GM12878 (cell line): ENCODE results near the gene LRRC2. TPM values are rescaled to one million over a fixed set of nuclear protein-coding genes. Genes with fewer than 3 reads are reported as not detected.

Experiments
- ATAC-seq: fragments of 200-7000 bp; cut with Tn5 transposase; 3 replicates; pipeline ENCODE4 v1.9.1; 2020; ENCODE audit warnings: mild to moderate bottlenecking, moderate library complexity
- BruUV-seq: library from RNA; stranded (reverse); fragments of 400-500 nt; replicated peaks from 2 replicates; lab custom pipeline; 2021; lab: Mats Ljungman, UMichigan
- CTCF ChIA-PET: fragments of 300-600 bp; sonication (Branson Sonifier 250); formaldehyde crosslinking; extraction: SDS; loops from one replicate; lab custom pipeline; 2021; ENCODE audit warnings: inconsistent platforms; lab: Yijun Ruan, JAX
- POLR2A ChIA-PET: fragments of 350-600 bp; formaldehyde crosslinking; extraction: SDS; loops from one replicate; lab custom pipeline; 2021; ENCODE audit warnings: inconsistent platforms; lab: Charles Lee
- RAD21 ChIA-PET: fragments of 300-600 bp; sonication (Branson Sonifier 250); formaldehyde crosslinking; loops from one replicate; lab custom pipeline; 2023; ENCODE audit warnings: antibody characterized with exemption; ENCODE audit not compliant: unreplicated experiment; lab: Charles Lee
- SMC1A ChIA-PET: fragments of 300-600 bp; sonication (Branson Sonifier 250); formaldehyde crosslinking; loops from one replicate; lab custom pipeline; 2023; ENCODE audit not compliant: unreplicated experiment, uncharacterized antibody; lab: Charles Lee
- DNase-seq: peaks from one replicate; pipeline ENCODE4 v3.0.0-alpha.2; 2011; ENCODE audit warnings: low read depth, low spot score
- FAIRE-seq: peaks from 3 replicates; lab custom pipeline; 2011; peaks lifted over from hg19 to GRCh38; lab: Jason Lieb, UNC
- H2AFZ ChIP-seq: 2 replicates; pipeline ENCODE4 v1.6.0; 2011; ENCODE audit warnings: low read depth, low read length, control low read depth; ENCODE audit not compliant: control insufficient read depth
- H3K27ac ChIP-seq: 2 replicates; pipeline ENCODE4 v1.5.1; 2011; ENCODE audit warnings: control low read depth; ENCODE audit not compliant: control insufficient read depth, insufficient read depth
- H3K27me3 ChIP-seq, 2 experiments: replicated peaks in 1 of 2; 2 replicates each; pipeline versions ENCODE4 v1.6.0 to v1.6.1; 2011; ENCODE audit warnings: low read length in 1 of 2; ENCODE audit not compliant: control insufficient read depth in 2 of 2, insufficient read depth in 2 of 2
- H3K36me3 ChIP-seq, 2 experiments: 2 replicates each; pipeline ENCODE4 v1.5.1; 2011; ENCODE audit warnings: low read length in 1 of 2; ENCODE audit not compliant: control insufficient read depth in 2 of 2, insufficient read depth in 2 of 2
- H3K4me1 ChIP-seq: 2 replicates; pipeline ENCODE4 v1.6.1; 2011; ENCODE audit warnings: mild to moderate bottlenecking, low read length, moderate library complexity, mixed read lengths; ENCODE audit not compliant: control insufficient read depth, insufficient read depth
- H3K4me2 ChIP-seq: 2 replicates; pipeline ENCODE4 v1.6.0; 2011; ENCODE audit warnings: control low read depth; ENCODE audit not compliant: control insufficient read depth, insufficient read depth
- H3K4me3 ChIP-seq: fragments of 200-600 bp; sonication (generic); 2 replicates; pipeline ENCODE4 v1.5.1; 2016
- H3K79me2 ChIP-seq: 2 replicates; pipeline ENCODE4 v1.6.0; 2011; ENCODE audit warnings: low read length; ENCODE audit not compliant: control insufficient read depth, insufficient read depth
- H3K9ac ChIP-seq: 2 replicates; pipeline ENCODE4 v1.8.0; 2011; ENCODE audit warnings: low read length, control low read depth, mixed read lengths; ENCODE audit not compliant: control insufficient read depth, insufficient read depth
- H3K9me3 ChIP-seq: replicated peaks from 3 replicates; pipeline ENCODE4 v1.5.1; 2011; ENCODE audit warnings: mild to moderate bottlenecking, low read length; ENCODE audit not compliant: control insufficient read depth, insufficient read depth
- H4K20me1 ChIP-seq: 2 replicates; pipeline ENCODE4 v1.6.0; 2011; ENCODE audit not compliant: control insufficient read depth, insufficient read depth
- E2F4 ChIP-seq: IDR thresholded peaks from 2 replicates; pipeline ENCODE4 v1.6.1; 2012; ENCODE audit warnings: low read depth, low read length, improper control_type of control experiment
- E2F8 ChIP-seq: fragments of 450-650 bp; IDR thresholded peaks from 2 replicates; pipeline ENCODE4 v1.6.1; 2018; ENCODE audit warnings: mild to moderate bottlenecking, low read depth, moderate library complexity; ENCODE audit not compliant: partially characterized antibody
- GABPA ChIP-seq: IDR thresholded peaks from 2 replicates; pipeline ENCODE4 v1.6.1; 2014; ENCODE audit warnings: antibody characterized with exemption, low read depth, mild to moderate bottlenecking, inconsistent platforms
- IRF5 ChIP-seq: fragments of 450-650 bp; IDR thresholded peaks from 2 replicates; pipeline ENCODE4 v1.6.1; 2017; ENCODE audit warnings: borderline replicate concordance
- MEF2A ChIP-seq: IDR thresholded peaks from 2 replicates; pipeline ENCODE4 v1.6.1; 2011; ENCODE audit warnings: low read depth, mild to moderate bottlenecking, low read length, moderate library complexity; ENCODE audit not compliant: insufficient read depth
- RB1 ChIP-seq: fragments of 450-650 bp; formaldehyde crosslinking; IDR thresholded peaks from 2 replicates; pipeline ENCODE4 v1.6.1; 2017; ENCODE audit warnings: mild to moderate bottlenecking, borderline replicate concordance
- RELA ChIP-seq: fragments of 450-650 bp; IDR thresholded peaks from 2 replicates; pipeline ENCODE4 v1.8.0; 2014; ENCODE audit warnings: borderline replicate concordance; ENCODE audit not compliant: partially characterized antibody
- RFX5 ChIP-seq: IDR thresholded peaks from 2 replicates; pipeline ENCODE4 v1.6.1; 2011; ENCODE audit warnings: low read depth, low read length, improper control_type of control experiment
- SRF ChIP-seq, 2 experiments: IDR thresholded peaks; 2 replicates each; pipeline ENCODE4 v1.6.1; 2011; ENCODE audit warnings: low read depth in 2 of 2, low read length in 2 of 2, mild to moderate bottlenecking in 1 of 2, moderate library complexity in 1 of 2
- TBL1XR1 ChIP-seq: IDR thresholded peaks from 2 replicates; pipeline ENCODE4 v1.6.1; 2012; ENCODE audit warnings: low read depth, low read length, improper control_type of control experiment
- TCF7 ChIP-seq: IDR thresholded peaks from 2 replicates; pipeline ENCODE4 v1.6.1; 2014; ENCODE audit warnings: antibody characterized with exemption, borderline replicate concordance
- ZNF217 ChIP-seq: fragments of 450-650 bp; IDR thresholded peaks from 2 replicates; pipeline ENCODE4 v1.6.1; 2017; ENCODE audit warnings: antibody characterized with exemption, mild to moderate bottlenecking
- WGBS: methylation state at CpG from one replicate; pipeline ENCODE4 v1.1.6; 2016; ENCODE audit warnings: low lambda C conversion rate; ENCODE audit not compliant: insufficient replicate concordance, insufficient coverage; ENCODE audit errors: missing lambda C conversion rate; 5-methylcytosine and 5-hydroxymethylcytosine counted together
- in situ Hi-C: fragments of 300-500 bp; cut with MboI; formaldehyde crosslinking; loops from 9 replicates; pipeline ENCODE4 v1.14.3; 2018; ENCODE audit warnings: mixed read lengths
- intact Hi-C: fragments of 100-400 bp; cut with micrococcal nuclease; formaldehyde crosslinking; loops from one replicate; pipeline ENCODE4 v1.14.2; 2022; ENCODE audit not compliant: unreplicated experiment
- polyA plus RNA-seq, 11 experiments: library from polyadenylated mRNA; depleted of rRNA in 4 of 11; unstranded in 6 of 11; stranded (reverse) in 5 of 11; fragments of >200 nt; fragmentation: Nextera tagmentation in 4 of 11; fragmentation: Illumina TruSeq in 1 of 11; extraction: Ambion mirVana in 4 of 11; extraction: Trizol in 1 of 11; gene quantifications; 1 replicate in 1 of 11; 2 replicates in 10 of 11; pipeline versions ENCODE4 v1.2.1 to v1.2.3, GENCODE V29; 2011 to 2016; ENCODE audit warnings: inconsistent platforms in 2 of 11, missing spikeins in 2 of 11, low read depth in 1 of 11
- total RNA-seq, 4 experiments: library from RNA; depleted of rRNA in 3 of 4; stranded (reverse); fragments of >200 nt in 3 of 4; fragmentation: Illumina TruSeq in 1 of 4; extraction: Trizol in 1 of 4; gene quantifications; 2 replicates each; pipeline versions ENCODE4 v1.2.1 to v1.2.3, GENCODE V29; 2013 to 2021

The LRRC2 gene
- total and polyA plus RNA-seq, 10 of the 15 experiments (the other 5 are each of a cell fraction or from before 2014, with no cell fraction given), result not detected

GRCh38 chr3:46490338-46491084, 75.6 kb downstream of the LRRC2 start (continued):
- no peak for TF ChIP-seq E2F8
- no peak for TF ChIP-seq RB1

GRCh38 chr3:46489875-46490274, 76.2 kb downstream of the LRRC2 start:
- H3K27me3 ChIP-seq, result no peaks in the 10 kb centered on the region
- DNase-seq, result no peak
- BruUV-seq, result no TSS peak
- no peaks in the 10 kb centered on the region for H3K79me2 ChIP-seq
- ChIA-PET POLR2A (no interaction called here), RAD21 (interaction anchor here (0.9 to 3.4 kb wide), 8 partner anchors 13 to 206 kb away, joined by 3 to 66 read pairs (median 4); no protein-coding TSS in a partner anchor), CTCF (interaction anchor here (0.8 to 11.0 kb wide), 20 partner anchors 11 to 203 kb away, joined by 3 to 207 read pairs (median 8); partner anchors contain the start of genes ALS2CL and RTP3), SMC1A (interaction anchor here (0.9 to 4.2 kb wide), 11 partner anchors 9 to 218 kb away, joined by 3 to 68 read pairs (median 8); no protein-coding TSS in a partner anchor)
- H3K4me1 ChIP-seq, result peaks cover 5% of the 10 kb centered on the region
- H3K27ac ChIP-seq, result no peak overlapping the region
- FAIRE-seq, result no peak
- no peak overlapping the region for H3K4me2 ChIP-seq
- in situ Hi-C loops (loop anchor here (5.0 kb wide), 2 partner anchors 67 to 137 kb away; no protein-coding TSS in a partner anchor), intact Hi-C loops (no loop called here)
- no peak for ATAC-seq
- no peak overlapping the region for H3K4me3 ChIP-seq
- 52% methylated on average over 1 of the region's 1 CpG for WGBS
- no peaks in the 10 kb centered on the region for H3K9me3 ChIP-seq
- no peak for TF ChIP-seq E2F4
- no peak for TF ChIP-seq SRF (IDR thresholded peaks at IDR 0.05; ENCODE audit: low read depth in 2 of 2, low read length in 2 of 2)
- TF ChIP-seq GABPA, result no peak
- TF ChIP-seq TCF7, result no peak
- no peak for TF ChIP-seq IRF5
- no peak for TF ChIP-seq ZNF217
- TF ChIP-seq RFX5, result no peak
- TF ChIP-seq TBL1XR1, result no peak
- TF ChIP-seq MEF2A, result no peak
- no peak for TF ChIP-seq RELA
- no peak overlapping the region for H3K9ac ChIP-seq
- no peaks in the 10 kb centered on the region for H4K20me1 ChIP-seq
- H2AFZ ChIP-seq, result no peak overlapping the region
- H3K36me3 ChIP-seq, result no peaks in the 10 kb centered on the region
